Measurements from ENCODE around the gene TMEM87A.

- TF ChIP-seq CTCF (conservative IDR thresholded peaks at IDR 0.05; ENCODE audit: low read depth, low read length) = no peak
- no peak for TF ChIP-seq EZH2 (IDR thresholded peaks at IDR 0.05; ENCODE audit: low read length, unreplicated experiment)
- TF ChIP-seq EZH2phosphoT487 (IDR thresholded peaks at IDR 0.05; ENCODE audit: borderline replicate concordance, low read length) = no peak
These were observed 33.4 kb upstream of the TMEM87A start for GRCh38 chr15:42306681-42307080.
